Measurements from ENCODE around the gene PARP1.
"Not testable (repeated sequence)": the region's sequence is repeated elsewhere in the genome, so short reads cannot be mapped to it uniquely, and the experiment has no call there.

PARP1 gene

GRCh38 chr1:226428791-226429461, 21.0 kb upstream of the PARP1 start:
- no peak for DNase-seq

GRCh38 chr1:226428348-226428747, 20.5 kb upstream of the PARP1 start:
- DNase-seq: no peak

GRCh38 chr1:226427131-226427530, 19.2 kb upstream of the PARP1 start:
- DNase-seq: no peak

- not testable (repeated sequence) for DNase-seq
These were observed 18.5 kb upstream of the PARP1 start for GRCh38 chr1:226426395-226426794.

GRCh38 chr1:226425431-226426031, 17.6 kb upstream of the PARP1 start:
- no peak for DNase-seq

GRCh38 chr1:226425004-226425378, 17.1 kb upstream of the PARP1 start:
- DNase-seq: no peak

GRCh38 chr1:226424221-226425003, 16.5 kb upstream of the PARP1 start:
- peak in 1 of 2 experiments; percentile 10 for DNase-seq

GRCh38 chr1:226422478-226422877, 14.6 kb upstream of the PARP1 start:
- no peak for DNase-seq

GRCh38 chr1:226420897-226421296, 13.0 kb upstream of the PARP1 start:
- DNase-seq: no peak

GRCh38 chr1:226420328-226420727, 12.4 kb upstream of the PARP1 start:
- no peak for DNase-seq

- DNase-seq: no peak
These were observed 11.6 kb upstream of the PARP1 start for GRCh38 chr1:226419284-226420029.

- DNase-seq: no peak
These were observed 10.1 kb upstream of the PARP1 start for GRCh38 chr1:226417830-226418546.

- no peak for DNase-seq
These were observed 9.5 kb upstream of the PARP1 start for GRCh38 chr1:226417350-226417749.

- no peak for DNase-seq
These were observed 6.3 kb upstream of the PARP1 start for GRCh38 chr1:226414098-226414698.

- DNase-seq: no peak
These were observed 3.7 kb upstream of the PARP1 start for GRCh38 chr1:226411619-226412018.

- no peak for DNase-seq
These were observed 3.1 kb upstream of the PARP1 start for GRCh38 chr1:226410958-226411357.

GRCh38 chr1:226409392-226409791, 1.5 kb upstream of the PARP1 start:
- no peak for DNase-seq

GRCh38 chr1:226408285-226409184, 642 bp upstream of the PARP1 start:
- DNase-seq: no peak

- DNase-seq: no peak
These were observed 745 bp downstream of the PARP1 start for GRCh38 chr1:226407199-226407496.

- DNase-seq: peak in 1 of 2 experiments; percentile 23
These were observed 1.5 kb downstream of the PARP1 start for GRCh38 chr1:226406401-226406881.

GRCh38 chr1:226405411-226405988, 2.4 kb downstream of the PARP1 start:
- DNase-seq: no peak

All from SW 1271 (cell line).